HUDEP-2 (cell line): ENCODE data around the gene SOBP.
"Not testable (repeated sequence)": the region's sequence is repeated elsewhere in the genome, so short reads cannot be mapped to it uniquely, and the experiment has no call there.

Experiments
- DNase-seq, 76 experiments: peaks; one replicate each; lab custom pipeline; 2025; ENCODE audit not compliant: unreplicated experiment in 76 of 76; lab: John Stamatoyannopoulos, UW

Gene SOBP

GRCh38 chr6:107546691-107547450 is 57.0 kb downstream of the SOBP start:
- DNase-seq, result no peak

GRCh38 chr6:107547451-107547840 is 57.5 kb downstream of the SOBP start:
- DNase-seq, result no peak

GRCh38 chr6:107550241-107550840 is 60.4 kb downstream of the SOBP start:
- DNase-seq, result no peak

GRCh38 chr6:107550906-107551305 is 61.0 kb downstream of the SOBP start:
- DNase-seq, result no peak

GRCh38 chr6:107553121-107553520 is 63.2 kb downstream of the SOBP start:
- DNase-seq, result not testable (repeated sequence)

- DNase-seq, result no peak
Measured at GRCh38 chr6:107554326-107554725, 64.4 kb downstream of the SOBP start.

- no peak for DNase-seq
Measured at GRCh38 chr6:107554918-107555317, 65.0 kb downstream of the SOBP start.

GRCh38 chr6:107555449-107555848 is 65.5 kb downstream of the SOBP start:
- DNase-seq, result no peak

- DNase-seq, result no peak
Measured at GRCh38 chr6:107556082-107556481, 66.2 kb downstream of the SOBP start.

- DNase-seq, result no peak
Measured at GRCh38 chr6:107557698-107558097, 67.8 kb downstream of the SOBP start.

GRCh38 chr6:107560657-107561056 is 70.7 kb downstream of the SOBP start:
- DNase-seq, result no peak

- DNase-seq, result no peak
Measured at GRCh38 chr6:107561306-107561705, 71.4 kb downstream of the SOBP start.

- DNase-seq, result no peak
Measured at GRCh38 chr6:107563694-107564588, 74.0 kb downstream of the SOBP start.

GRCh38 chr6:107564589-107564951 is 74.7 kb downstream of the SOBP start:
- no peak for DNase-seq

GRCh38 chr6:107565165-107565723 is 75.3 kb downstream of the SOBP start:
- DNase-seq, result no peak

GRCh38 chr6:107567643-107568042 is 77.7 kb downstream of the SOBP start:
- no peak for DNase-seq

GRCh38 chr6:107569473-107569872 is 79.6 kb downstream of the SOBP start:
- no peak for DNase-seq

- DNase-seq, result no peak
Measured at GRCh38 chr6:107571354-107571753, 81.4 kb downstream of the SOBP start.

GRCh38 chr6:107572886-107573285 is 83.0 kb downstream of the SOBP start:
- no peak for DNase-seq

- no peak for DNase-seq
Measured at GRCh38 chr6:107574856-107575255, 84.9 kb downstream of the SOBP start.

GRCh38 chr6:107576852-107577251 is 86.9 kb downstream of the SOBP start:
- DNase-seq, result no peak
